Neuronal stem cell (in vitro differentiated cells): Measurements from ENCODE around the gene CCSER2.
"Not testable (repeated sequence)": the region's sequence is repeated elsewhere in the genome, so short reads cannot be mapped to it uniquely, and the experiment has no call there.

Experiments used
- DNase-seq: peaks from one replicate; pipeline ENCODE4 v3.0.0-alpha.2; 2013; ENCODE audit warnings: low spot score
- H2AFZ ChIP-seq: one replicate; pipeline ENCODE4 v1.6.1; 2013; ENCODE audit warnings: mild to moderate bottlenecking, low read length, inconsistent platforms
- H2AK5ac ChIP-seq: 2 replicates; pipeline ENCODE4 v1.6.1; 2013; ENCODE audit warnings: low read depth, mild to moderate bottlenecking, inconsistent platforms, low read length, moderate library complexity, mixed read lengths
- H2BK120ac ChIP-seq: 2 replicates; pipeline ENCODE4 v1.6.1; 2013; ENCODE audit warnings: low read depth, mild to moderate bottlenecking, inconsistent platforms, low read length, moderate library complexity, mixed read lengths
- H2BK12ac ChIP-seq: one replicate; pipeline ENCODE4 v1.6.1; 2013; ENCODE audit warnings: low read length, inconsistent platforms
- H2BK15ac ChIP-seq: 2 replicates; pipeline ENCODE4 v1.6.1; 2013; ENCODE audit warnings: mild to moderate bottlenecking, low read length, inconsistent platforms, mixed read lengths
- H2BK5ac ChIP-seq: one replicate; pipeline ENCODE4 v1.6.1; 2013; ENCODE audit warnings: inconsistent platforms, mild to moderate bottlenecking, low read length, moderate library complexity
- H3K14ac ChIP-seq: one replicate; pipeline ENCODE4 v1.6.1; 2013; ENCODE audit warnings: low read length, inconsistent platforms
- H3K18ac ChIP-seq: 2 replicates; pipeline ENCODE4 v1.6.1; 2013; ENCODE audit warnings: low read length, inconsistent platforms
- H3K23ac ChIP-seq: 2 replicates; pipeline ENCODE4 v1.6.1; 2013; ENCODE audit warnings: low read depth, mild to moderate bottlenecking, mixed read lengths, low read length, inconsistent platforms; ENCODE audit not compliant: poor library complexity
- H3K27ac ChIP-seq: replicated peaks from 3 replicates; pipeline ENCODE4 v1.5.1; 2013; ENCODE audit warnings: low read length, inconsistent platforms
- H3K27me3 ChIP-seq, 3 experiments: 2 replicates each; pipeline ENCODE4 v1.6.1; 2013; ENCODE audit warnings: low read length in 3 of 3, mild to moderate bottlenecking in 2 of 3, inconsistent platforms in 1 of 3, low read depth in 1 of 3, mixed read lengths in 1 of 3, moderate library complexity in 1 of 3; ENCODE audit not compliant: control insufficient read depth in 3 of 3, insufficient read depth in 3 of 3
- H3K36me3 ChIP-seq, 2 donors: replicated peaks in 1 of 2; 2 replicates each; pipeline ENCODE4 v1.6.1; 2013; ENCODE audit warnings: low read length in 2 of 2; ENCODE audit not compliant: control insufficient read depth in 2 of 2, insufficient read depth in 2 of 2
- H3K4ac ChIP-seq: 2 replicates; pipeline ENCODE4 v1.6.1; 2013; ENCODE audit warnings: inconsistent platforms, mild to moderate bottlenecking, low read length, moderate library complexity
- H3K4me1 ChIP-seq, 2 donors: 1 replicate in 1 of 2; 2 replicates in 1 of 2; pipeline ENCODE4 v1.6.1; 2013; ENCODE audit warnings: low read length in 2 of 2, low read depth in 1 of 2; ENCODE audit not compliant: control insufficient read depth in 2 of 2, insufficient read depth in 1 of 2
- H3K4me2 ChIP-seq: one replicate; pipeline ENCODE4 v1.6.1; 2013; ENCODE audit warnings: mild to moderate bottlenecking, low read length, inconsistent platforms; ENCODE audit not compliant: insufficient read depth, poor library complexity, severe bottlenecking
- H3K4me3 ChIP-seq, 2 donors: 2 replicates each; pipeline ENCODE4 v1.5.1; 2013; ENCODE audit warnings: low read length in 2 of 2, mild to moderate bottlenecking in 2 of 2, inconsistent platforms in 1 of 2, moderate library complexity in 1 of 2
- H3K79me1 ChIP-seq: one replicate; pipeline ENCODE4 v1.6.1; 2013; ENCODE audit warnings: low read depth, mild to moderate bottlenecking, inconsistent platforms, low read length, moderate library complexity
- H3K9ac ChIP-seq: one replicate; pipeline ENCODE4 v1.6.1; 2013; ENCODE audit warnings: mild to moderate bottlenecking, low read depth, low read length, inconsistent platforms; ENCODE audit not compliant: poor library complexity
- H3K9me3 ChIP-seq, 2 donors: replicated peaks in 1 of 2; 2 replicates each; pipeline versions ENCODE3 to v1.6.1; 2013; ENCODE audit warnings: low read length in 2 of 2, mild to moderate bottlenecking in 2 of 2, inconsistent platforms in 1 of 2, low read depth in 1 of 2, mixed read lengths in 1 of 2, moderate library complexity in 1 of 2; ENCODE audit not compliant: control insufficient read depth in 2 of 2, insufficient read depth in 1 of 2
- H4K8ac ChIP-seq: one replicate; pipeline ENCODE4 v1.6.1; 2013; ENCODE audit warnings: low read depth, mild to moderate bottlenecking, inconsistent platforms, low read length, moderate library complexity
- H4K91ac ChIP-seq: one replicate; pipeline ENCODE4 v1.6.1; 2013; ENCODE audit warnings: low read length, low read depth, mild to moderate bottlenecking, inconsistent platforms; ENCODE audit not compliant: poor library complexity
- WGBS, 2 donors: extraction: QIAGEN DNeasy Blood & Tissue Kit; methylation state at CpG; one replicate each; pipeline ENCODE4 v1.1.7; 2013; ENCODE audit warnings: missing lambda C conversion rate in 2 of 2, mixed read lengths in 1 of 2; ENCODE audit not compliant: insufficient read length in 2 of 2, insufficient replicate concordance in 1 of 2; ENCODE audit errors: extremely low coverage in 2 of 2; 5-methylcytosine and 5-hydroxymethylcytosine counted together

Gene CCSER2

GRCh38 chr10:84528526-84528925 is 200.1 kb downstream of the CCSER2 start:
- not testable (repeated sequence) for H2BK120ac ChIP-seq, H3K27me3 ChIP-seq, H2BK12ac ChIP-seq, H3K23ac ChIP-seq, H3K4me1 ChIP-seq, H4K8ac ChIP-seq, H3K36me3 ChIP-seq, H2BK5ac ChIP-seq, H2AK5ac ChIP-seq, H4K91ac ChIP-seq, H2BK15ac ChIP-seq, H3K4ac ChIP-seq, H3K4me2 ChIP-seq, H2AFZ ChIP-seq, H3K14ac ChIP-seq, H3K18ac ChIP-seq, H3K27ac ChIP-seq, H3K9ac ChIP-seq, DNase-seq, H3K79me1 ChIP-seq, H3K4me3 ChIP-seq
- H3K9me3 ChIP-seq, result peaks cover 0 to 10% of the 10 kb centered on the region in 2 donors
- WGBS, 2 donors, result no CpG with 5 or more reads among the region's 5 CpGs

GRCh38 chr10:84530724-84531325 is 202.4 kb downstream of the CCSER2 start:
- Histone ChIP-seq H3K27me3 (no peaks in the 10 kb centered on the region), H3K18ac (no peak overlapping the region), H3K4me3 (no peak overlapping the region), H2BK120ac (no peak overlapping the region), H3K9me3 (peaks cover 0 to 4% of the 10 kb centered on the region in 2 donors), H2BK15ac (no peak overlapping the region), H2BK12ac (no peak overlapping the region), H3K27ac (no peak overlapping the region), H2AFZ (no peak overlapping the region), H3K4ac (no peak overlapping the region), H3K4me1 (no peaks in the 10 kb centered on the region), H4K91ac (no peak overlapping the region), H2AK5ac (no peak overlapping the region), H4K8ac (no peak overlapping the region), H3K9ac (no peak overlapping the region), H3K4me2 (no peak overlapping the region), H3K14ac (no peak overlapping the region), H3K23ac (no peak overlapping the region), H3K36me3 (no peaks in the 10 kb centered on the region), H3K79me1 (peaks cover 2% of the 10 kb centered on the region), H2BK5ac (no peak overlapping the region)
- no CpG with 5 or more reads among the region's 9 CpGs for WGBS, 2 donors
- no peak for DNase-seq

- H3K36me3 ChIP-seq, result no peaks in the 10 kb centered on the region
- H3K27ac ChIP-seq, result no peak overlapping the region
- H3K9ac ChIP-seq, result no peak overlapping the region
- H3K9me3 ChIP-seq, result no peaks in the 10 kb centered on the region
- H2BK15ac ChIP-seq, result no peak overlapping the region
- DNase-seq, result no peak
- H3K79me1 ChIP-seq, result peaks cover 2% of the 10 kb centered on the region
- H3K23ac ChIP-seq, result no peak overlapping the region
- H3K4ac ChIP-seq, result no peak overlapping the region
- no peak overlapping the region for H2AK5ac ChIP-seq
- H2BK120ac ChIP-seq, result no peak overlapping the region
- no peak overlapping the region for H3K4me3 ChIP-seq
- H2BK12ac ChIP-seq, result no peak overlapping the region
- H3K4me1 ChIP-seq, result no peaks in the 10 kb centered on the region
- no peaks in the 10 kb centered on the region for H3K27me3 ChIP-seq
- H4K8ac ChIP-seq, result no peak overlapping the region
- no peak overlapping the region for H3K14ac ChIP-seq
- no peak overlapping the region for H3K4me2 ChIP-seq
- H2AFZ ChIP-seq, result no peak overlapping the region
- no peak overlapping the region for H4K91ac ChIP-seq
- H3K18ac ChIP-seq, result no peak overlapping the region
- no CpG with 5 or more reads among the region's 2 CpGs for WGBS, 2 donors
- no peak overlapping the region for H2BK5ac ChIP-seq
Measured at GRCh38 chr10:84531396-84531795, 203.0 kb downstream of the CCSER2 start.

GRCh38 chr10:84534168-84534567 is 205.8 kb downstream of the CCSER2 start:
- H3K23ac ChIP-seq, result no peak overlapping the region
- no peak overlapping the region for H3K4me2 ChIP-seq

More at GRCh38 chr10:84534168-84534567, 205.8 kb downstream of the CCSER2 start:
- H2BK15ac ChIP-seq, result no peak overlapping the region
- no peak overlapping the region for H2BK12ac ChIP-seq
- no peak overlapping the region for H2AFZ ChIP-seq
- no peak overlapping the region for H3K9ac ChIP-seq
- no peak overlapping the region for H3K4ac ChIP-seq
- no peak overlapping the region for H2AK5ac ChIP-seq
- no peak overlapping the region for H3K27ac ChIP-seq
- no peak for DNase-seq
- H3K4me1 ChIP-seq, result no peaks in the 10 kb centered on the region
- H3K18ac ChIP-seq, result no peak overlapping the region
- H2BK120ac ChIP-seq, result no peak overlapping the region
- H3K4me3 ChIP-seq, result no peak overlapping the region
- no peak overlapping the region for H4K91ac ChIP-seq
- H3K14ac ChIP-seq, result no peak overlapping the region
- no peaks in the 10 kb centered on the region for H3K9me3 ChIP-seq
- peak overlapping the region; percentile 13 for H2BK5ac ChIP-seq
- peaks cover 2% of the 10 kb centered on the region for H3K79me1 ChIP-seq
- H4K8ac ChIP-seq, result no peak overlapping the region
- H3K36me3 ChIP-seq, result no peaks in the 10 kb centered on the region
- WGBS, 2 donors, result no CpG with 5 or more reads among the region's 2 CpGs
- H3K27me3 ChIP-seq, result no peaks in the 10 kb centered on the region
